Measurements from ENCODE around the gene GNAZ. TPM values are rescaled to one million over a fixed set of nuclear protein-coding genes. Genes with fewer than 3 reads are reported as not detected.

Gene GNAZ
- polyA plus RNA-seq, 2 of the 4 experiments (the other 2 are of a cell fraction): 1.9 to 2.5 TPM

- no peak for TF ChIP-seq RFX5 (IDR thresholded peaks at IDR 0.05)
- TF ChIP-seq REST (IDR thresholded peaks at IDR 0.05): no peak
- TF ChIP-seq NR3C1 (IDR thresholded peaks at IDR 0.05): no peak
- ChIA-PET CTCF (no interaction called here), POLR2A (no interaction called here)
- DNase-seq (ENCODE audit: low read depth in 1 of 2, low spot score in 1 of 2) (no peak), FAIRE-seq (no peak), ATAC-seq (no peak)
- 78% methylated on average over 3 of the region's 3 CpGs for WGBS (ENCODE audit: missing lambda C conversion rate)
- no peak overlapping the region for H3K4me2 ChIP-seq
- no peaks in the 10 kb centered on the region for H3K9me3 ChIP-seq
- H3K4me1 ChIP-seq: peaks cover 7% of the 10 kb centered on the region; the same call in 1 of the 3 replicates
- no peak overlapping the region for H3K27ac ChIP-seq
- H3K4me3 ChIP-seq: no peak overlapping the region
These were observed 20.1 kb downstream of the GNAZ start for GRCh38 chr22:23090457-23090835.

- no peak for DNase-seq (ENCODE audit: low read depth in 1 of 2, low spot score in 1 of 2)
- WGBS (ENCODE audit: missing lambda C conversion rate): 80% methylated on average over 2 of the region's 2 CpGs
- Histone ChIP-seq H3K27ac (no peak overlapping the region), H3K4me1 (peaks cover 7% of the 10 kb centered on the region; the same call in 1 of the 3 replicates), H3K4me2 (no peak overlapping the region), H3K9me3 (no peaks in the 10 kb centered on the region), H3K4me3 (no peak overlapping the region)
- ChIA-PET POLR2A (no interaction called here), CTCF (interaction anchor here (0.7 kb wide), 1 partner anchor 37 kb away, joined by 3 read pairs; no protein-coding TSS in a partner anchor)
- ATAC-seq: no peak
- TF ChIP-seq EHF (CRISPR knock-in tag; IDR thresholded peaks at IDR 0.05): no peak
- TF ChIP-seq NPAS2 (CRISPR knock-in tag; IDR thresholded peaks at IDR 0.05; ENCODE audit: borderline replicate concordance): no peak
- FAIRE-seq: no peak
These were observed 21.4 kb downstream of the GNAZ start for GRCh38 chr22:23091760-23092159.

GRCh38 chr22:23092217-23092955, 22.1 kb downstream of the GNAZ start:
- ChIA-PET CTCF (interaction anchor here (0.7 kb wide), 1 partner anchor 36 kb away, joined by 3 read pairs; no protein-coding TSS in a partner anchor), POLR2A (no interaction called here)
- FAIRE-seq: no peak
- 77% methylated on average over 10 of the region's 13 CpGs for WGBS (ENCODE audit: missing lambda C conversion rate)
- H3K4me3 ChIP-seq: no peak overlapping the region
- ATAC-seq: no peak
- no peak overlapping the region for H3K4me2 ChIP-seq
- no peak for DNase-seq (ENCODE audit: low read depth in 1 of 2, low spot score in 1 of 2)
- peaks cover 7% of the 10 kb centered on the region; the same call in 1 of the 3 replicates for H3K4me1 ChIP-seq
- no peaks in the 10 kb centered on the region for H3K9me3 ChIP-seq
- no peak for TF ChIP-seq HOXB13 (CRISPR knock-in tag; IDR thresholded peaks at IDR 0.05; ENCODE audit: low read depth)
- TF ChIP-seq FOSB (CRISPR knock-in tag; IDR thresholded peaks at IDR 0.05): no peak
- TF ChIP-seq ZFP36 (IDR thresholded peaks at IDR 0.05; ENCODE audit: borderline replicate concordance, partially characterized antibody): no peak
- no peak for TF ChIP-seq SREBF2 (IDR thresholded peaks at IDR 0.05)
- no peak for TF ChIP-seq CTCF (IDR thresholded peaks at IDR 0.05)
- no peak for TF ChIP-seq RNF2 (IDR thresholded peaks at IDR 0.05; ENCODE audit: borderline replicate concordance, low read depth)
- no peak overlapping the region for H3K27ac ChIP-seq

GRCh38 chr22:23093051-23093788, 22.9 kb downstream of the GNAZ start:
- H3K4me2 ChIP-seq: no peak overlapping the region
- CTCF ChIA-PET: no interaction called here
- POLR2A ChIA-PET: no interaction called here
- 86% methylated on average over 11 of the region's 14 CpGs for WGBS (ENCODE audit: missing lambda C conversion rate)
- FAIRE-seq (no peak), ATAC-seq (no peak), DNase-seq (ENCODE audit: low read depth in 1 of 2, low spot score in 1 of 2) (no peak)
- no peak overlapping the region for H3K27ac ChIP-seq
- no peak overlapping the region for H3K4me3 ChIP-seq
- peaks cover 5% of the 10 kb centered on the region; the same call in 1 of the 3 replicates for H3K4me1 ChIP-seq
- no peaks in the 10 kb centered on the region for H3K9me3 ChIP-seq
- TF ChIP-seq GATA3 (IDR thresholded peaks at IDR 0.05; ENCODE audit: borderline replicate concordance): no peak
- no peak for TF ChIP-seq POLR2A (IDR thresholded peaks at IDR 0.05; ENCODE audit: low read length)
- TF ChIP-seq ZNF302 (CRISPR knock-in tag; IDR thresholded peaks at IDR 0.05): no peak
- no peak for TF ChIP-seq PHF8 (IDR thresholded peaks at IDR 0.05; ENCODE audit: borderline replicate concordance, low read depth)
- no peak for TF ChIP-seq FOXS1 (CRISPR knock-in tag; IDR thresholded peaks at IDR 0.05)
- TF ChIP-seq NFE2L2 (conservative IDR thresholded peaks at IDR 0.05; ENCODE audit: low read length): no peak
- no peak for TF ChIP-seq CTCF (IDR thresholded peaks at IDR 0.05)
- no peak for TF ChIP-seq ATOH8 (CRISPR knock-in tag; IDR thresholded peaks at IDR 0.05; ENCODE audit: low read depth)
- TF ChIP-seq HDAC2 (IDR thresholded peaks at IDR 0.05): no peak
- TF ChIP-seq ZSCAN20 (CRISPR knock-in tag; IDR thresholded peaks at IDR 0.05): no peak

Data from A549 (cell line).